Measurements from ENCODE around the gene RBM38.

The RBM38 gene

DNA sequence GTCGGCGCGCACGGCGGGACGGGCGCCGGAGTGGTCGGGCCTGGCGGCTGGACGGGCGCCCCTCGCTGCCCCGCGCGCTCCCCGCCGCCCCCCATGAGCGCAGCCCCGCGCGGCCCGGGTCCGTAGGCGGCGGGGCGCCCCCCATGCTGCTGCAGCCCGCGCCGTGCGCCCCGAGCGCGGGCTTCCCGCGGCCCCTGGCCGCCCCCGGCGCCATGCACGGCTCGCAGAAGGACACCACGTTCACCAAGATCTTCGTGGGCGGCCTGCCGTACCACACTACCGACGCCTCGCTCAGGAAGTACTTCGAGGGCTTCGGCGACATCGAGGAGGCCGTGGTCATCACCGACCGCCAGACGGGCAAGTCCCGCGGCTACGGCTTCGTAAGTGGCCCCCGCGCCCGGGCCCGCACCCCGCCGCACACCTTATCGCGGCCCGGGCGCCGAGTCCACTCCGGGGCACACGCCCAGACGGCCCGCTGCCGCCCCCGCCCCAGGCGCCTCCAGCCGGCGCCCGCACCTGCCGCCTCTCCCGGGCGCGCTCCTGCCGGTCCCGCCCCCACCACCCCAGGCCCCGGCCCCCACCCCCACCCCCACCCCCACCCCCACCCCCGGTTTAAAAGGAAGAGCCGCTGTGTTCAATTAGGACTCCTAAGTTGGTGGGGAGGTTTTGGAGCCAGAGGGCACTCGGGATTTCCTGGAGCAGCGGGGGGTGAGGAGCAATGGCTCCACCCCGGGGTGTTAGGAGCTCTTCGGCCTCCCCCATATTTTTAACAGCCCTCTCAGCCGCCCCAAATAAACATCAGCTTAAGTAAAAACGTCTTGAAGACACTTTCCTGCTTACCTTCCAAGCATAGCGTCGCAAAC lies 474 bp downstream of the RBM38 start:
- DNase-seq (ENCODE audit: low spot score) = no peak

DNA sequence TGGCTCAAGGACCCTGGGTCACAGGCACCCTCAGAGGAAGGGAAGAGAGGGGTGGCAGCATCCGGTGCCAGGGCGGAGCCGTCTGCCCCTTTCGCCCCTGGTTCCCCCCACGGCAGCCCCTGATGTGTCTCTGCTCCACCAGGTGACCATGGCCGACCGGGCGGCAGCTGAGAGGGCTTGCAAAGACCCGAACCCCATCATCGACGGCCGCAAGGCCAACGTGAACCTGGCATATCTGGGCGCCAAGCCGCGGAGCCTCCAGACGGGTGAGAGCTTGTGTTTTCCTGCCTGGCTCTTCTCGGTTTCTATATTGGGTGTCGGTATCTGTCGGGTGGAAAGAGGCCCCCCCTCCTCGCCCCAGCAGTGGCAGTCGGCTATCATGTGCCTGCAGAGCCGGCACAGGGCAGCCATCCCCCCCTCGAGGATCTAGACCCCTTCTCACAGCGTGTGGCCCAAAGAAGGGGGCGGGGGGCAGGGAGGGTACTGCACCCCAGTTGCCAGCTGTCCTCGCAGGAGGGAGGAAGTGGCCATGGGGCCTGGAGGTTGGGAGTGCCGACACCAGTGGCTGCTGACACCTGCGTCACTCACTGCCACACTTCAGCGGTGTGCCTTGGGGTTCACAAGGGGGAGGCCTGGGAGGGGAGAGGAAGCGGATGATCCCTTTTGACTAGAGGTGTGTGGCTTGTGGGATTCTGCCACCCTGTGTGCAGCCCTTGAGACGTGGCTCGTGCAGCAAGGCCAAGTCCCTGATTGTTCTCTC lies 1.5 kb downstream of the RBM38 start:
- DNase-seq (ENCODE audit: low spot score) = peak; percentile 85

DNA sequence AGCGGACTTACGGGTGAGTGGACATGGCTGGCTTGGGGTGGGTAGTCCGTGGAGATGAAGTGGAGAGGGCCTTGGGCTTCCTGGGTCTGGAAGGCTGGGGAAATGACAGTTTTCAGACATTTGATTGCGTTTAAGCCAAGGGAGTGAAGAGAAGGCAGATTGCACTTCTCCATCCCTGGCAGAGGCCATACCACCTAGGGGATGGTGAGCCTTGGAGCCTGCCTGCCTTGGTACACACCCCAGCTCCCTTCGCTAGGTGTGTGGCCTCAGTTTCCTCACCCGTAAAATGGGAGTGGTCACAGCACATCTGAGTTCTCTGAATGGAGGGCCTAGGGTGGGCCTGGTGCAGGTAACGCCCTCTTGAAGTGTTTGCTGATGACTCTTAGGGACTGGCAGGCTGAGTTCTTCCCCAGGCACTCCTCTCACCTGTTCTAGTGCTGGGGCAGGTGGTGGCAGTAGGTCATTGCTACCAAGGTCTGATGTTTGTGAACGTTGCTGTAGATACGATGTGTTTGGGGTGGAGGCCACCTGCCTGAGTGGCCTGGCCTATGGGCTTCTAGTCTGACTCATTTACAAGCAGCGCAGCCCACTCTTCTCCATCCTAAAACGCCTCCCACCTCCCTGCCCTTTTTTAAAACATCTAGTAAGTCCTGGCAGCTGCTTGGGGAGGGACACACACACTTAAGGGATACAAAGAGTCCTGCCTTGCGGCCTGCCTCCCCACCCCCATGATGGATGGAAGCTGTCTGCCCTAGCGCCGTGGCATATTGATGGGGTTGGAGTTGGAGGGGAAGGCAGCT lies 2.3 kb downstream of the RBM38 start:
- DNase-seq (ENCODE audit: low spot score) = no peak

DNA sequence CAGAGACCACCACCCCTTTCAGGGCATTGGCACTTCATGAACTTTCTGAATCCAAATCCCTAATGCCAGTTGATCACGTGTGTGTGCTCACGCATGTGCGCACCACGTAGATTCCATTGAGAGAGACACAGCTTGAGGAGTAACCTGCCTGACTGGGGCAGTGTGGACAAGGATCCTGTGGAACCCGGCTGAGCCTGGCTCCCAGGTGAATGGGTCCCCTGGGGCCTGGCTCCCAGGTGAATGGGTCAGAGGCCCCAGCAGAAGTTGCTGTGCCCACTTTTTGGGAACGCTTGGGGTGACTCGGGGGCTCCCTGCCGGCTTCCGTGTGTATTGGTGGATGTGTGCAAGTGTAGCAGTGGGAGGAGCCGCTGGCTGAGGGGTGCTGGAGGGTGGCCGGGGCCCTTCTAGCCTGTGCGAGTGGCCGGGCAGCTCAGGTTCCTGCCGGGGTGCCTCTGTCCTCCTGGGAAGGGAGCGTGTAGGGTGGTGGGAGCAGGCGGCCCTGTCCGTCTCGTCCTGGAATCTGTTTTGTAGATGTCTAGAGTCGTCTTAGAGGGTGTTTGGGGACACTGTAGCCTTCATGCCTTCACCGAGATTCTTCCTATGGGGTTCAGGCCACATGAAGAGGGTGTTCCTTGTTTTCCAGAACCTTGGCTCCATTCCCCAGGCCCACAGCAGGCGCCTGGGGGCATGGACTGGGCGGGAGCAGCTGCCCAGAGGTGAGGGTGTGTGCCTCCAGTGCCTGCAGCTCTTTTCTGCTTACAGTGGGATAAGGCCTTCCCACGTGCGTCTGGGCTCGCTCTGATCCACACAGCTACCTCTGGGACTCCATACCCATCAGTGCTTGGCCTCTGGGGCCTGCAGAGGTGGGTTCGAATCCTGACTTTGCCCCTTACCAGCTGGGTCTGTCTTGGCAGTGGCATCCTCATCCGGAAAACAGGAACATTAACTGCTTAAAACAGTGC lies 3.2 kb downstream of the RBM38 start:
- DNase-seq (ENCODE audit: low spot score) = no peak

DNA sequence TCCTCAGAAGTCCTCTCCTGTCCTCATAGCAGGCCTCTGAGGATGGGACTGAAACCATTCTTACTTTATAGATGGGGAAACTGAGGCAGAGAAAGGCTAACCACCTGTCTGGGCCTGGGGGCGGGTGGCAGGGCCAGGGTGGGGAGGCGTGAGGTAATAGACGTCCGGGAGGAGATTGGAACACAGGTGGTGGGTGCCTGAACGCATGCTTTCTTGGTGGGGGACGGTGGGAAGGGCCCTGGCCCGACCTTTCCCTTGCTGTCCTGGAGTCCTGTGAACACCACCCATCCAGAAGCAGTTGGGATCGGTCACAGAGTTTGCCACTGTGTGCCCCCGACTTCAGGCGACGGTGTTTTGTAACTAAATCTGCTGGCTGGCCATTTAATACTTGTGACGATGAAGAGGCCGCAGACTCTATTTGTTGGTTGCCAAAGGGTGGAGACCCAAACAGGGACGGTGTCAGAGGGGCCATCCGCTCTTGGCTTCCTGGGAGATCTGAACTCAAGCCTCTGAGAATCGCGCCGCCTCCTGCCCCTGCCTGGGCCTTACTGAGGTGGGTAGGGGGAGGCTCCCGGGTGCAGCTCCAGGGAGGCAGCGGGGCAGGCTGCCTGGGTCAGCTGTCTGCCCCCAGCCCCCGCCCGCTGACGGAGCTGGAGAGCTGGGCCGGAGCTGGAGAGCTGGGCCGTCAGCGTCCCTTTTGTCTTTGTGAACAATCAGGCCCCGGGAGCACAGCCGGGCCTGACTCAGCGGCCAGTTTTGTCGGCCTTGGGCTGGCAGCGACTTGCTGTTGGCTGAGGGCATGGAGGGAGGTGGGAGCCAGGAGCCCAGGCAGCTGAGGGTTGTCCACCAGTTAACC lies 4.1 kb downstream of the RBM38 start:
- no peak for DNase-seq (ENCODE audit: low spot score)

DNA sequence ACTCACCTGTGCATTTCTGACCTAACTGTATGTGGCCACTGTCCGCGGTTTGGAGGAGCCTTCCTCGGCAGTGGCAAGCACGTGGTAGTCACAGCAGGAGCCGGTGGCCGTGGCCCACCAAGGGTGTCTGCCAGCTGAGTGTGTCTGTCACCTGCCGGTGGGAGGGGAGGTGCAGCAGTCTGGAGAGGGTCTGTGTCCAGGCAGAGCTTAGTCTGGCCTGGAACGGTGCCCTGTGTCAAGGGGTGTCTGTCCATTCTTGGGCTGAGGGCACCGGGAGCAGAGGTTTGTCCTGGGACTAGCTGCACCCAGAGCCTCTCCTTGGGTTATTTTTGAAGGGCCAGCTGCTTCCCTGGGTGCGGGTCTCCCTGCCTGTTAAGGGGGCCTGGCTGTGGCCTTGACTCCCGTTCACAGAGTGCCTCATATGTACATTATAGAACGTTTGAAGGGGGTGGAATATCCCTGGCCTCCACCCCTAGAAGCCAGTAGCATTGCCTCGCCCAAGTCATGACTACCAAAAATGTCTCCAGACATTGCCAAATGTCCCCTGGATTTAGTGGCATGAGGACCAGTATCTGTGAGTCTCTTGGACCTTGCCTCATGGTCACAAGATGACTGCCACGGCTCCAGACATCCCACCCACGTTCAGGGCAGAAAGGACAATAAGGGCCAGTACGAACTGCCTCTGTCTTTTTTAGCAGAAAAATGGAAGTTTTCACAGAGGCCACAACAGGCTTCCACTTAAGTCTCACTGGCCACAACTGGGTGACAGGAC lies 5.2 kb downstream of the RBM38 start:
- no peak for DNase-seq (ENCODE audit: low spot score)

DNA sequence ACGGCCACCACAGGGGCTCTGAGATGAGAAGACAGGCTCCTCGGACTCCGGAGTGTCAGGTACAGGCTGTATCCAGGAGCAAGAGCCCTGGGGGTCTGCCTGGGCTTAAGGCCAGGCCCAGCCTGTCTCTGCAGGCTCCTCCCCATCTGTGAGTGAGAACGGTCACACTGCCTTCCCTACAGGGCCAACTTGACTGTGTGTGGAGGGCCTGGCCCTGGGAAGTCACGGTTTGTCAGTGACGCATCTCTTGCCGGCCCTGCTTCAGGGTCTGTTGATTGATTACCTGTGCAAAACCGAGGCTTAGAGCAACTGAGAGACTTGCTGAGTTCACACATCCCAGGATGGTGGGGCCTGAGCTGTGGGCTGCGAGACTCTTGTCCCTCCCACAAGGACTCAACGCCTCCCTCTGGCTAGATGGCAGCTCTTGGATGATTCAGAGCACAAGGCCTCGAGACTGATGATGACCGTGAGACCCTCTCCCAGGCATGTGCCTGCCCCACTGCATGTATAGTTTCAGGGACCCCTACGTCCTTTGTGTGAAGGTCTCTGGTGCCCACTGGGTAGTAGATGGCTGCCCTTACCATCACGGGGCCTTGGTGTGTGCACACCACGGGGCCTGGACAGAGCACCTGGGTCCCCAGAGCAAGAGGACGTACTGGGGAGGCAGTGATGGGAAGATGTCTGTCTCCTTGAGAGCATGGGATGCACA lies 5.9 kb downstream of the RBM38 start:
- DNase-seq (ENCODE audit: low spot score) = no peak

DNA sequence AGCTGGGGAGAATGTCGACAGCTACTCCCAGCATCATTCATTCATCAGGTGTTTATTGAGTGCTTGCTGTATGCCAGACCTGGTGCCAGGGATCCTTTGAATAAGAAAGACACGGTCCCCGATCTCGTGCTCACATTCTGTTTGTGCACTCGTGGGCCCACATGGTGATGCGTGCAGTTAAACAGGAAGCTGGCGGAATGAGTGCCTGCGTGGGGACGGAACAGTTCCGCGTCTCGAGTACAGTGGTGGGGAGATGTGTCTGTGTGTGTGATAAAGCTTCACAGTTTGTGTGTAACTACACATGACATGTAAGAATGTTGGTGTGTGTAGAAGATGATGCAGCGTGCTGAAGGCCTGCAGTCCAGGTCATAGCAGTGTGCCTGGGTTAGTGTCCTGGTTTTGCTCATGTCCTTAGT lies 6.5 kb downstream of the RBM38 start:
- peak; percentile 65 for DNase-seq (ENCODE audit: low spot score)

DNA sequence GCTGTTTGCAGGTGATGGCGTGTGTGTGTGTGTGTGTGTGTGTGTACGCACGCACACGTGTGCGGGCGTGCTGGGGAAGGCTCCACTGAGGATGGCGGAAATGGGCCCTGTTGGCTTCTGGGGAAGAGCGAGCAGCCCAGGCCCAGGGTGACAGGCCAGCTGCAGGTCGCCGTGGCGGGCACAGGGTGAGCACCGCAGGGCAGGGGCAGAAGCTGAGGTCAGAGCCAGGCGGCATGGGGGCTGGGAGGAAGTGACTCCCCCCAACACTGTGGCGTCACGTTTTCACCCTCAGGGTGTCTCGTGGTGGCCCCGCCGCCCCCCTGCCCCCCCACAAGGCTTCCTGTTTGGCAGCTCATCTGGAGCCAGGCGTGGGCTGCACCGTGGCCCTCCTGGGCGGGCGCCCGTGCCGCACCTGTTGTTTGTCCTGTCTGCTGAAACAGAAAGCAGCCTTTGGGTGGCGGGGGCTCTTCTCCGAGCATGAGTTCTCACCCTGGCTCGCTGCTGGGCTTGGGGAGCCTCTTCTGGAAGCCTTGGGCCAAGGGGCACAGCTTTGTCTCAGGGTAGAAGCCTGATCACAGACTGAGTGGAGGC lies 7.1 kb downstream of the RBM38 start:
- DNase-seq (ENCODE audit: low spot score) = peak; percentile 93

DNA sequence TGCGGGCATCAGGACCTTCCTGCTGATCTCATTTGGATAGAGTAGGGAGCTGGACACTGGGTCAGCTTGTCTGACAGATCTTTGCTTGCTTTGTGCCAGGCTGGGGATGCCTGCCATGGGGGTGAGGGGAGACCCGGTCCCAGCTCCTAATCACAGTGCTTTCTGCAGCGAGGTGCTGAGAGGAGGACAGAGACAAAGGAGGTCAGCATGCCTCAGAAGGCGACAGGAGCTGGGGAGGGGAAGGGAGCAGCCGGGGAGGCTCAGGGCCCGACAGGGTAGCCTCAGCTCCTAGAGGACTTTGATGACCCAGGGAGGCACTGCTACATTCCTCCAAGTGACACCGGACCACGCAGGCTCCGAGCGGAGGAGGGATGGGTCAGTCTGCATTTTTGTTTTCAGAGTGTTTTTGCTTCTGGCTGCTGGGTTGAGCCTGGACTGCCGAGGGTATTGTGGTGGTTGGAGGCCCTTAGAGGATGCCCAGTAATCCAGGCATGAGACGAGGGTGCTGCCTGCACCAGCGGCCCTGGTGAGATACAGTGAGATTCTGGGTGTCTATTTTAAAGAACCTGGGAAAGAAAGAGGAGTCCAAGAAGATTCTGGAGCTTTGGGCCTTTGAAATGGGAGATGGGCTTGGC lies 7.8 kb downstream of the RBM38 start:
- no peak for DNase-seq (ENCODE audit: low spot score)

DNA sequence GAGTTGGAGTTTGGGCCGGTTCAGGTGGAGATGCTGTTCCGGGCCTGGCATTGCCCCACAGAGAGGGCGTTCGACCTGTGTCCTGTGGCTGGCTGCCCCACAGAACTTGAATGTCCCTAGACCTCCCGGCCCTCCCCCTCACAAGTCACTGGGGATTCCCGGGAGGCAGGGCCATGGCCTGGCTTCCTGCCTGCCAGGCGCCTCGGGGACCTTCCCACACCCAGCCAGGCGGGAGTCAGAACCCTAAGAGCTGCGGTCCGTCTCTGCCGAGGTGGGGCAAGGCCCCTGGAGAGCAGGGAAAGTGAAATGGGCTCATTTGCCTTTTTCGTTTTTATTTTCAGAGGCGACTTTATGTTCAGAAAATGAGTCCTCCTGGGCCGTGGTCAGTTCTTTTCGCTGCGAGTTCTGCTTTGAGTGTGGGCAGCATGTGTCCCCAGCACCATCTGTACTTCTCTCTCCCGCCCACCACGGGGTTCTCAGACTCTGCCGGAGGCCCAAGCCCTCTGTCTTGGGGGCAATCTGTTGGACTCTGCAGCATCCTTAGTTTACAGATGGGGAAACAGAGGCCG lies 8.5 kb downstream of the RBM38 start:
- DNase-seq (ENCODE audit: low spot score) = no peak

DNA sequence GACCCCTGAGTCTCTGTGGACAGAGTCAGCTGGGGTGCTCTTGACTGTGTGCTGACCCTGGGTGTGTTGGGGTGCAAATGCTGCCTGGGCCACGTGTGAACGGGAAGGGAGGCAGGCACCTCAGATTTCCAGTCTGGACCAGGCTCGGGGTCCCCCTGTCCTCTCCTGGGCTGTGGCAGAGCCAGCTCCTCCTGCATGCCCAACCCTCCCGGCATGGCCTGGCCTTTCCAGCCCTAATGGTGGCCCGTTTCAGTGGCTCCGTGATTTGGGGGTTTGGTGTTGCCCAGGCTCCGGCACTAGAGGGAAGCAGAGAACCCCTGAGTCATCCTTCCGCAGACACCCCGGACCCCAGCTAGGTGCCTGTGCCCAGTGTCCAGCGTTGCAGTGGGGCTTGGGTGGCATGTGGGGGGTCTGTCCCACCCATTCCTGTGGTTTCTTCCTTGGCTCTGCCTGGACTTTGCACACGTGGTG lies 9.1 kb downstream of the RBM38 start:
- DNase-seq (ENCODE audit: low spot score) = no peak

DNA sequence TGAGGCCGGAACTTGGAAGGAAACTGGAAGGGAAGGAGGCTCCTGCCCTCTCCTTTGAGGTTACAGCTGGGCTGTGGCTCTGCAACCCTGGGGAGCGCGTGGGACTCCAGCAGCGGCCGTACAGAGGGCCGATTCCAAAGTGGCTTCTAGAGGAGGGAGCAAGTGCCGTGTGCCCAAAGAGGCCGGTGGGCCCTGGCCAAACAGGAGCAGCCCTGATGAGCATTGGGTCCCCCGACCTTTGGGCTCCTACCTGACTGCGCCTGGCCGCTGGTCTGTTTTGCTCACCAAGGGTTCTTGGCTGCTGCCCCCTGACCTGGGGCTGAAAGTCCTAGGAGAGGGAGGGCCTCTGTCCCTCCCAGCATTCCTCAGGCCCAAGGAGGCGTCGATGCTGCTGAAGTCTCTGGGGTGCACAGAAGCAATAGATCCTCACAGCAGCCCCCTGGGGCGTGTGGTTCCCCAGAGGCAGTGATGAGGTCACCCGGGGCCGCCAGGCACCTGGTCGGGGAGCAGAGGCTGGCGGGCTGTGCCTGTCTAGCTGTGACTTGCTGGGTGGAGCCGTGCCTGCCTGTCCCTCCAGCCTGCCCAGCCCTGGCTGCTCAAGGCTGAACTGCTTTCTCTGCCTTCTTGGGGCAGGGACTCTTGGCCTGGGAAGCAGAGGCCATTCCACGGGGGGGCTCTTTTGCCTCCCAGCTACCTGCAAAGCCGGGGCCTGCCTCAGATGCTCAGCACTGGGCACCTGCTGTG lies 9.8 kb downstream of the RBM38 start:
- DNase-seq (ENCODE audit: low spot score) = no peak

DNA sequence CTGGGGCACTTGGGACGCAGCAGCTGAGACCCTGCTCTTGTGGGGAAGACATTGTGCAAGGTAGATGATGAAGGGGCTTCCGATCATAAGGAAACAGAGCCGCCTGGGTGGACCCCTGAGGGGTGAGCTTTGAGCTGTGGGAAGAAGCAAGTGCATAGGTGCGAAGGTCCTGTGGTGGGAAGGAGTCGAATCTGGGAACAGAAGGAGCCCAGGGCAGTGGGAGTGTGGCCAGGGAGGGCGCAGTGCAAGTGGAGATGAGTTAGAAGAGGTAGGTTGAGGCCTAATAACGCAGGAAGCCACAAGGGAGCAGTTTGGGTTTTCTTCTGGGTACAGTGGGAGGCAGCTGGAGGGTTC lies 10.3 kb downstream of the RBM38 start:
- no peak for DNase-seq (ENCODE audit: low spot score)

DNA sequence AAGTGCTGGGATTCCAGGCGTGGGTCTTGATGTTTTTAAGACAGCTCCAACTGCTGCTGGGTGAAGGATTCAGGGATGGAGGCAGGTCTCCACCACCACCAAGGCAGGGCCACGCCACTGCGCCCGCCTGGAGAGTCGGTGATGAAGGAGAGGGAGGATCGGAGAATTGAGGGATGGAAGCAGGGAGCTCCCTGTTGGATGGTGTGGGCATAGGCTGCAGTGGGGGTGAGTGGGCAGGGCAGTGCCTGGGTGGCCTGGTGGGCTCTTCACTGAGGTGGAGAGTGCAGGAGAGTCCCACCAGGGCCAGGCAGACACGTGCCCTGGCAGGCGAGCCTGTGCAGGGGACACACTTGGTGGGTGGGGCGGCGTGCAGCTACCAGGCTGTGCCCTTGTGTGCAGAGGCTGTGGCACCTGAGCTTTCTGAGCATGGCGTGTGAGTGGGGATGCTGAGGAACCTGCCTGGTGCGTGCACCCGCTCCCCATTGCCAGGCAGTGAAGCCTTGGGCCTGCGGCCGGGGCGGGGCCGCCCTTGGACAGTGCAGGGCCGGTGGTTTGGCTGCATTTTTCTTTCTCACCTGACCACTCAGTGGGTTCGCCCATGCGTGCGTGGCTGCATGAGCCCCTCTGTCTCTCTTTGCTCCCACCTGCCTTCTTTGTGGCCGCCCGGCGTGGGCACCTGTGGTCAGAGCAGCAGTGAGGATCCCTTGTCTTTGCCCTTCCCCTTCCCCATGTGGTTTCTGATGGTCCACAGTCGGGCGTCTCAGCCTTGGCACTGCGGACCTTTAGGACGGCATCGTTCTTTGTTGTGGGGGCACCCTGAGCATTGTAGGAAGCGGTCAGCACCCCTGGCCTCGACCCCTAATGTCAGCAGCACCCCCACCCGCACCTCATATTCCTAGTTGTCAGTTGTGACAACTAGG lies 11.3 kb downstream of the RBM38 start:
- DNase-seq (ENCODE audit: low spot score) = no peak

DNA sequence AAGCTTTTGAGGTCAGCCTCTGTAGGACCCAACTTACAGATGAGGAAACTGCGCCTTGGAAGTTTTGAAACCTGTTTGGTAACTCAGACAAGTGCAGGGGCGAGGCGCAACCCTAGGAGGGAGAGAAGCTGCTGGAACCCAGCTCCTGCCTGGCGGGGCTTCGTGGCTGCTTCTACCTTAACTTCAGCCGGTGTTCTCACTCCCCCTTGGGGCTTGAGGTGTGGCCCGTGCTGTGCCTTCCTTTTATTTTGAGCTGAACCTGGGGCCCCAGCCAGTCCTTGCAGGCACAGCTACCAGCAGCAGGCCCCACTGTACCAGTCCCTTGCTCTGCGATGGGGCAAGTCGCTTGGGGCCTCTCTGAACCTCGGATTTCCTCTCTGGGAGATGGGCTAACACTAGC lies 12.0 kb downstream of the RBM38 start:
- DNase-seq (ENCODE audit: low spot score) = no peak

All from CD4-positive, alpha-beta T cell treated with Interleukin-6 at 100 ng/mL for 8 hours (primary cell).